Transverse colon (tissue), 3 donors: ENCODE results near the gene HPS6.
"Not testable (repeated sequence)": the region's sequence is repeated elsewhere in the genome, so short reads cannot be mapped to it uniquely, and the experiment has no call there.

Experiments
- CTCF ChIP-seq, 5 experiments: fragments of 200-600 bp in 3 of 5; fragments of 450-650 bp in 2 of 5; sonication (generic) in 3 of 5; IDR thresholded peaks; 1 replicate in 2 of 5; 2 replicates in 3 of 5; pipeline ENCODE4 v1.5.1; 2016 to 2017; ENCODE audit warnings: antibody characterized with exemption in 5 of 5, inconsistent platforms in 3 of 5, mild to moderate bottlenecking in 2 of 5, moderate library complexity in 1 of 5
- POLR2A ChIP-seq: fragments of 450-650 bp; IDR thresholded peaks from one replicate; pipeline ENCODE4 v1.6.1; 2016; ENCODE audit warnings: antibody characterized with exemption, mild to moderate bottlenecking, moderate library complexity

GRCh38 chr10:102054881-102055646, 10.1 kb upstream of the HPS6 start:
- TF ChIP-seq CTCF (IDR thresholded peaks at IDR 0.05); POLR2A: not testable (repeated sequence)
